ENCODE data around the gene MS4A8.

GRCh38 chr11:60740573-60740972 lies 41.2 kb downstream of the MS4A8 start:
- TF ChIP-seq CTCF (IDR thresholded peaks at IDR 0.05) (no peak), EZH2 (IDR thresholded peaks at IDR 0.05; ENCODE audit: borderline replicate concordance, insufficient read depth, low read depth, low read length, poor library complexity, severe bottlenecking) (no peak)

Data from B cell (primary cell).